Fibroblast of the conjunctiva (primary cell): ENCODE results near the gene FCHSD2.
A peak's percentile ranks its signal among the peaks of the same experiment; 100 is the strongest.

Experiments
- DNase-seq: peaks from one replicate; pipeline ENCODE4 v3.0.0-alpha.2; 2010; ENCODE audit warnings: low read depth

The FCHSD2 gene

GRCh38 chr11:73142128-73142377 is at the start of gene FCHSD2:
Gene FCHSD2, minus strand, starts transcription at chr11:73142318. Its CDS starts 441 bp downstream, at chr11:73141877.
- no peak for DNase-seq

- DNase-seq, result no peak
These were observed 49.0 kb upstream of the FCHSD2 start for GRCh38 chr11:73191151-73191550.

- no peak for DNase-seq
These were observed 48.4 kb upstream of the FCHSD2 start for GRCh38 chr11:73190557-73190885.

GRCh38 chr11:73189723-73190556 is 47.8 kb upstream of the FCHSD2 start:
- DNase-seq, result no peak

GRCh38 chr11:73189315-73189714 is 47.2 kb upstream of the FCHSD2 start:
- no peak for DNase-seq

GRCh38 chr11:73188301-73188700 is 46.2 kb upstream of the FCHSD2 start:
- DNase-seq, result no peak

GRCh38 chr11:73187854-73188253 is 45.7 kb upstream of the FCHSD2 start:
- no peak for DNase-seq

- no peak for DNase-seq
These were observed 44.8 kb upstream of the FCHSD2 start for GRCh38 chr11:73186886-73187285.

GRCh38 chr11:73186294-73186850 is 44.3 kb upstream of the FCHSD2 start:
- no peak for DNase-seq

GRCh38 chr11:73185680-73186293 is 43.7 kb upstream of the FCHSD2 start:
- peak; percentile 13 for DNase-seq

- DNase-seq, result peak; percentile 26
These were observed 43.0 kb upstream of the FCHSD2 start for GRCh38 chr11:73184953-73185671.

GRCh38 chr11:73182824-73183321 is 40.8 kb upstream of the FCHSD2 start:
- no peak for DNase-seq

GRCh38 chr11:73178681-73179080 is 36.6 kb upstream of the FCHSD2 start:
- DNase-seq, result no peak

GRCh38 chr11:73177778-73178539 is 35.8 kb upstream of the FCHSD2 start:
- peak; percentile 83 for DNase-seq

GRCh38 chr11:73177380-73177777 is 35.3 kb upstream of the FCHSD2 start:
- no peak for DNase-seq

- no peak for DNase-seq
These were observed 34.7 kb upstream of the FCHSD2 start for GRCh38 chr11:73176874-73177155.

- DNase-seq, result no peak
These were observed 34.2 kb upstream of the FCHSD2 start for GRCh38 chr11:73176145-73176873.

- no peak for DNase-seq
These were observed 33.5 kb upstream of the FCHSD2 start for GRCh38 chr11:73175551-73176144.

GRCh38 chr11:73174495-73174791 is 32.3 kb upstream of the FCHSD2 start:
- no peak for DNase-seq

GRCh38 chr11:73173755-73174494 is 31.8 kb upstream of the FCHSD2 start:
- DNase-seq, result no peak
